Retinal pigment epithelial cell (primary cell): Measurements from ENCODE around the gene CRIM1.

ENCODE experiments used
- DNase-seq: peaks from one replicate; pipeline ENCODE4 v3.0.0-alpha.2; 2010; ENCODE audit warnings: low read depth
- H3K4me3 ChIP-seq: 2 replicates; pipeline ENCODE4 v1.5.1; 2011; ENCODE audit warnings: mild to moderate bottlenecking, low read length, control low read depth, moderate library complexity
- TF ChIP-seq, protein P1 (sequence below): conservative IDR thresholded peaks from 2 replicates; pipeline ENCODE4 v1.5.1; 2011; ENCODE audit warnings: low read depth, low read length, control low read depth, inconsistent platforms

CRIM1 gene

GRCh38 chr2:36478999-36479398 lies 123.4 kb downstream of the CRIM1 start:
- H3K4me3 ChIP-seq, result no peak overlapping the region
- TF ChIP-seq, protein P1, sequence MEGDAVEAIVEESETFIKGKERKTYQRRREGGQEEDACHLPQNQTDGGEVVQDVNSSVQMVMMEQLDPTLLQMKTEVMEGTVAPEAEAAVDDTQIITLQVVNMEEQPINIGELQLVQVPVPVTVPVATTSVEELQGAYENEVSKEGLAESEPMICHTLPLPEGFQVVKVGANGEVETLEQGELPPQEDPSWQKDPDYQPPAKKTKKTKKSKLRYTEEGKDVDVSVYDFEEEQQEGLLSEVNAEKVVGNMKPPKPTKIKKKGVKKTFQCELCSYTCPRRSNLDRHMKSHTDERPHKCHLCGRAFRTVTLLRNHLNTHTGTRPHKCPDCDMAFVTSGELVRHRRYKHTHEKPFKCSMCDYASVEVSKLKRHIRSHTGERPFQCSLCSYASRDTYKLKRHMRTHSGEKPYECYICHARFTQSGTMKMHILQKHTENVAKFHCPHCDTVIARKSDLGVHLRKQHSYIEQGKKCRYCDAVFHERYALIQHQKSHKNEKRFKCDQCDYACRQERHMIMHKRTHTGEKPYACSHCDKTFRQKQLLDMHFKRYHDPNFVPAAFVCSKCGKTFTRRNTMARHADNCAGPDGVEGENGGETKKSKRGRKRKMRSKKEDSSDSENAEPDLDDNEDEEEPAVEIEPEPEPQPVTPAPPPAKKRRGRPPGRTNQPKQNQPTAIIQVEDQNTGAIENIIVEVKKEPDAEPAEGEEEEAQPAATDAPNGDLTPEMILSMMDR, result no peak
- DNase-seq, result no peak

DNA sequence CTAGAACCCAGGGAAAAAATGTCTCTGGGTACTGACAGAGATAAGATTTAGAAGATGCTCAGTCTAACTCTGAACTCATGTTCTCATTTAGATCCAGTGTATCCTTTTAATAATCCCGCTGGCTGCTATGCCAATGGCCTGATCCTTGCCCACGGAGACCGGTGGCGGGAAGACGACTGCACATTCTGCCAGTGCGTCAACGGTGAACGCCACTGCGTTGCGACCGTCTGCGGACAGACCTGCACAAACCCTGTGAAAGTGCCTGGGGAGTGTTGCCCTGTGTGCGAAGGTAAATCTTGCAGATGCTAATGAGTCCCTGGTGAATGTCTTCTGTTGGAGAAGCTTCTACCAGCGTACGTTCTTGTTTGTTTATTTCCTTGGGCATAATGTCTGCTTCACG lies 123.8 kb downstream of the CRIM1 start:
- no peak for DNase-seq
- no peak overlapping the region for H3K4me3 ChIP-seq
- TF ChIP-seq, protein P1, result no peak

- TF ChIP-seq, protein P1, result no peak
- no peak for DNase-seq
- no peak overlapping the region for H3K4me3 ChIP-seq
Observed at GRCh38 chr2:36480028-36480427, 124.5 kb downstream of the CRIM1 start.

GRCh38 chr2:36480636-36481035 lies 125.1 kb downstream of the CRIM1 start:
- H3K4me3 ChIP-seq, result no peak overlapping the region
- DNase-seq, result no peak
- TF ChIP-seq, protein P1, result no peak

- no peak for DNase-seq
- TF ChIP-seq, protein P1, result no peak
- no peak overlapping the region for H3K4me3 ChIP-seq
Observed at GRCh38 chr2:36481709-36482108, 126.1 kb downstream of the CRIM1 start.

DNA sequence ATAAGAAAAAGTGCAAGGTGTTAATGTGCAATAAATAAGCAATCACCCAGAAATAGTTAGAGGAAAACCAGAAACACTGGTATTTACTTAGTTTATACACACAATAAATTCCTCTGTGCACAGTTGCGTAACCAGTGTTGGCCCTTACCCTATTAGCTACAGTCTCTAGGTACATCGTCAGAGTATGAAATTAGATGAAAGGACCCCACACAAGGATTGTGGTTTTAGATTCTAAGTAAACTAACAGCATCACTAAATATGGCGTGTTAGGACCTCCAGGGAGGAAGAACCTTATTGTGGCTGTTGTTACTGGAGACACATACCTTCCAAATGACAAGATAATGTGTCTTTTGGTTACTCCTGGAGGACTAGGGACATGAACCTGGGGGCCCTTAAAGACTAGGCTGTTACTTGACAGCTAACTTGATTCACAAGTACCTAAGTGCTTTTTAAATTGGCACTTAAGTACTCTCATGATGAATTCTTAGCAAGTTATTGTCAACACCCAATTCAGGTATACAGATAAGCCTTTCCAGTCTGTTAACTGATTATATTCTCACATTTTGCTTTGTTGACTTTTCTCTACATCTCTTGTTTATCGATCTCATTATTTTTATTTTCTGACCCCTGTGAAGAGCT lies 127.1 kb downstream of the CRIM1 start:
- TF ChIP-seq, protein P1, result no peak
- no peak overlapping the region for H3K4me3 ChIP-seq
- no peak for DNase-seq

- H3K4me3 ChIP-seq, result no peak overlapping the region
- no peak for DNase-seq
- TF ChIP-seq, protein P1, result no peak
Observed at GRCh38 chr2:36483290-36483689, 127.7 kb downstream of the CRIM1 start.
